ENCODE results near the gene CRLF1. TPM values are rescaled to one million over a fixed set of nuclear protein-coding genes. Genes with fewer than 3 reads are reported as not detected.

The CRLF1 gene
- total RNA-seq, 1 donor from 2014 or later, result not detected

GRCh38 chr19:18629166-18630088 is 22.8 kb upstream of the CRLF1 start:
- TF ChIP-seq CTCF (IDR thresholded peaks at IDR 0.05), result no peak
- DNase-seq (no peak), ATAC-seq (ENCODE audit: low read depth) (no peak)
- no peaks in the 10 kb centered on the region for H3K9me3 Mint-ChIP-seq
- H3K4me1 Mint-ChIP-seq, result no peaks in the 10 kb centered on the region
- no peak overlapping the region for H3K4me3 Mint-ChIP-seq
- no peaks in the 10 kb centered on the region for H3K36me3 Mint-ChIP-seq (ENCODE audit: low read depth)
- H3K27me3 Mint-ChIP-seq, result peaks cover 3% of the 10 kb centered on the region
- intact Hi-C loops (cut with micrococcal nuclease), result no loop called here
- ChIA-PET CTCF (no interaction called here), POLR2A (no interaction called here)
- no peak overlapping the region for H3K27ac Mint-ChIP-seq

- H3K9me3 Mint-ChIP-seq, result no peaks in the 10 kb centered on the region
- TF ChIP-seq CTCF (IDR thresholded peaks at IDR 0.05), result no peak
- ChIA-PET POLR2A (no interaction called here), CTCF (no interaction called here)
- H3K4me3 Mint-ChIP-seq, result no peak overlapping the region
- DNase-seq (no peak), ATAC-seq (ENCODE audit: low read depth) (no peak)
- H3K27me3 Mint-ChIP-seq, result peaks cover 3% of the 10 kb centered on the region
- no peak overlapping the region for H3K27ac Mint-ChIP-seq
- no peaks in the 10 kb centered on the region for H3K36me3 Mint-ChIP-seq (ENCODE audit: low read depth)
- intact Hi-C loops (cut with micrococcal nuclease), result no loop called here
- H3K4me1 Mint-ChIP-seq, result no peaks in the 10 kb centered on the region
These were observed 20.3 kb upstream of the CRLF1 start for GRCh38 chr19:18626906-18627305.

- DNase-seq (no peak), ATAC-seq (ENCODE audit: low read depth) (no peak)
- Mint-ChIP-seq H3K4me1 (no peaks in the 10 kb centered on the region), H3K27me3 (peaks cover 11% of the 10 kb centered on the region), H3K27ac (no peak overlapping the region), H3K36me3 (ENCODE audit: low read depth) (no peaks in the 10 kb centered on the region), H3K9me3 (no peaks in the 10 kb centered on the region), H3K4me3 (no peak overlapping the region)
- POLR2A ChIA-PET, result interaction anchor here (1.3 kb wide), 1 partner anchor 8 kb away, joined by 4 read pairs; the partner anchor contains the start of gene TMEM59L
- intact Hi-C loops (cut with micrococcal nuclease), result no loop called here
- TF ChIP-seq CTCF (IDR thresholded peaks at IDR 0.05), result no peak
- CTCF ChIA-PET, result no interaction called here
These were observed 14.3 kb upstream of the CRLF1 start for GRCh38 chr19:18620902-18621301.

GRCh38 chr19:18620311-18620710 is 13.7 kb upstream of the CRLF1 start:
- peaks cover 16% of the 10 kb centered on the region for H3K27me3 Mint-ChIP-seq

More at GRCh38 chr19:18620311-18620710, 13.7 kb upstream of the CRLF1 start:
- Mint-ChIP-seq H3K27ac (no peak overlapping the region), H3K9me3 (no peaks in the 10 kb centered on the region), H3K36me3 (ENCODE audit: low read depth) (no peaks in the 10 kb centered on the region), H3K4me3 (no peak overlapping the region), H3K4me1 (no peaks in the 10 kb centered on the region)
- DNase-seq (no peak), ATAC-seq (ENCODE audit: low read depth) (no peak)
- no peak for TF ChIP-seq CTCF (IDR thresholded peaks at IDR 0.05)
- intact Hi-C loops (cut with micrococcal nuclease), result no loop called here
- ChIA-PET CTCF (no interaction called here), POLR2A (no interaction called here)
